Psoas muscle (tissue), 8 donors: ENCODE data around the gene DCBLD2. TPM values are rescaled to one million over a fixed set of nuclear protein-coding genes. Genes with fewer than 3 reads are reported as not detected.

Source experiments
- ATAC-seq, 4 donors: fragments of 200-7000 bp; cut with Tn5 transposase; one replicate each; pipeline ENCODE4 v1.9.1; 2020; ENCODE audit warnings: moderate library complexity in 3 of 4, mild to moderate bottlenecking in 2 of 4
- DNase-seq, 2 donors: peaks; one replicate each; pipeline ENCODE4 v3.0.0-alpha.2; 2020
- H3K27ac ChIP-seq: fragments of 200-600 bp; one replicate; pipeline ENCODE4 v1.8.0; 2022
- H3K27me3 ChIP-seq, 3 donors: fragments of 200-600 bp in 1 of 3; one replicate each; pipeline versions ENCODE4 v1.6.1 to v1.8.0; 2013 to 2022; ENCODE audit warnings: low read length in 2 of 3, mild to moderate bottlenecking in 2 of 3, moderate library complexity in 1 of 3; ENCODE audit not compliant: insufficient read depth in 3 of 3
- H3K36me3 ChIP-seq, 2 donors: fragments of 200-600 bp in 1 of 2; one replicate each; pipeline versions ENCODE4 v1.6.1 to v1.8.0; 2013 to 2022; ENCODE audit warnings: low read depth in 1 of 2, mild to moderate bottlenecking in 1 of 2, moderate library complexity in 1 of 2; ENCODE audit not compliant: insufficient read depth in 1 of 2
- H3K4me1 ChIP-seq: fragments of 200-600 bp; one replicate; pipeline ENCODE4 v1.8.0; 2022
- H3K4me3 ChIP-seq: fragments of 200-600 bp; one replicate; pipeline ENCODE4 v1.8.0; 2022; ENCODE audit warnings: mild to moderate bottlenecking
- H3K9me3 ChIP-seq: fragments of 200-600 bp; one replicate; pipeline ENCODE4 v1.8.0; 2022
- CTCF ChIP-seq: fragments of 200-600 bp; IDR thresholded peaks from one replicate; pipeline ENCODE4 v1.8.0; 2022; ENCODE audit warnings: antibody characterized with exemption
- WGBS, 3 donors: extraction: QIAGEN DNeasy Blood & Tissue Kit; methylation state at CpG; one replicate each; pipeline versions ENCODE4 v1.1.6 to v1.1.7; 2013; 5-methylcytosine and 5-hydroxymethylcytosine counted together
- intact Hi-C, 2 donors: fragments of 100-400 bp; cut with DNase I; formaldehyde crosslinking; loops; one replicate each; pipeline versions ENCODE4 v1.11.0 to v1.14.2; 2022
- polyA plus RNA-seq, 3 donors: library from polyadenylated mRNA; stranded (reverse); fragments of 200-250 nt; gene quantifications; one replicate each; pipeline ENCODE4 v1.2.3, GENCODE V29; 2013
- total RNA-seq, 4 donors: library from RNA; stranded (reverse); fragmentation: NEBNext Ultra II Directional in 2 of 4; extraction: Animal tissue kit (Norgen Biotek cat#: 25700) in 2 of 4; gene quantifications; one replicate each; pipeline versions ENCODE4 v1.2.1 to v1.2.4, GENCODE V29; 2021 to 2023
- donor health status: healthy with polysubstance abuse.
- donor health status: DM: no; HTN: no; CAD: no; lungs with moderate emphysema.
- donor health status: Bipolar disorder and iron deficiency.
- donor health status: healthy.
- donor health status: DM: yes; HTN: yes; CAD: no.
- donor health status: DM: no; HTN: no; CAD: no.
- donor health status: DM: no; HTN: no; CAD: no.
- donor health status: DM: yes; HTN: yes; CAD: no.

DCBLD2 gene
- total and polyA plus RNA-seq, 7 donors = 2.9 to 13.9 (median 5.3) TPM

GRCh38 chr3:98798820-98799219, 102.7 kb downstream of the DCBLD2 start:
- Histone ChIP-seq H3K36me3 (peaks cover 4 to 32% of the 10 kb centered on the region in 2 donors), H3K9me3 (no peaks in the 10 kb centered on the region), H3K27me3 (no peaks in the 10 kb centered on the region), H3K4me3 (no peak overlapping the region), H3K4me1 (no peaks in the 10 kb centered on the region), H3K27ac (no peak overlapping the region)
- intact Hi-C loops = loop anchor here (5.0 kb wide), 2 partner anchors 67 to 197 kb away; no protein-coding TSS in a partner anchor
- 62 to 89% (median 74%) methylated on average over 4 of the region's 4 CpGs for WGBS, 3 donors
- ATAC-seq = peak in 3 of 4 donors; percentile 49 to 77 (median 57)
- TF ChIP-seq CTCF = peak; percentile 41
- DNase-seq = no peak

- ATAC-seq (no peak), DNase-seq (no peak)
- Histone ChIP-seq H3K4me3 (no peak overlapping the region), H3K27me3 (no peaks in the 10 kb centered on the region), H3K27ac (no peak overlapping the region), H3K4me1 (no peaks in the 10 kb centered on the region), H3K36me3 (peaks cover 4 to 41% of the 10 kb centered on the region in 2 donors), H3K9me3 (no peaks in the 10 kb centered on the region)
- no peak for TF ChIP-seq CTCF
- WGBS, 3 donors = 83 to 90% (median 84%) methylated on average over 4 of the region's 4 CpGs
- intact Hi-C loops = loop anchor here (5.0 kb wide), 2 partner anchors 66 to 196 kb away; no protein-coding TSS in a partner anchor
Observed at GRCh38 chr3:98797905-98798304, 103.6 kb downstream of the DCBLD2 start.

- Histone ChIP-seq H3K4me1 (no peaks in the 10 kb centered on the region), H3K4me3 (no peak overlapping the region), H3K27me3 (no peaks in the 10 kb centered on the region), H3K36me3 (peaks cover 4 to 39% of the 10 kb centered on the region in 2 donors), H3K27ac (no peak overlapping the region), H3K9me3 (no peaks in the 10 kb centered on the region)
- TF ChIP-seq CTCF = no peak
- WGBS, 3 donors = 83 to 89% (median 84%) methylated on average over 5 of the region's 5 CpGs
- intact Hi-C loops = loop anchor here (5.0 kb wide), 2 partner anchors 64 to 194 kb away; no protein-coding TSS in a partner anchor
- no peak for ATAC-seq
- DNase-seq = no peak
Observed at GRCh38 chr3:98796334-98796733, 105.2 kb downstream of the DCBLD2 start.

GRCh38 chr3:98793971-98794370, 107.5 kb downstream of the DCBLD2 start:
- intact Hi-C loops = no loop called here
- WGBS, 3 donors = 73 to 83% (median 74%) methylated on average over 3 of the region's 3 CpGs
- Histone ChIP-seq H3K27me3 (no peaks in the 10 kb centered on the region), H3K4me3 (no peak overlapping the region), H3K27ac (no peak overlapping the region), H3K9me3 (no peaks in the 10 kb centered on the region), H3K4me1 (no peaks in the 10 kb centered on the region), H3K36me3 (peaks cover 0 to 19% of the 10 kb centered on the region in 2 donors)
- DNase-seq (no peak), ATAC-seq (no peak)
- TF ChIP-seq CTCF = no peak
